ENCODE data around the gene WDR27.

DNA sequence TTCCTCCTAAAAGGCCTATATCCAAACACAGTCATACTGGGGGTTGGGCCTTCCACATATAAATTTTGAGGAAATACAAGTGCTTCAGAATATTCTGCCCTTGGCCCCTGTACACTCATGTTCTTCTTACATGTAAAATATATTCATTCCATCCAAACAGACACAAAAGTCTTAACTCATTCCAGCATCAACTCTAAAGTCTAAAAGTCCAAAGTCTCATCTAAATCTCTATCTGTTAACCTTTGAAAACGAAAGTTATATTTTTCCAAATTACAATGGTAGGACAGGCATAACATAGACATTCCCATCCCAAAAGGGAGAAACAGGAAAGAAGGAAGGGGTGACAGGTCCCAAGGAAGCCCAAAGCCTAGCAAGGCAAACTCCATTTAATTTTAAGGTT is 232.8 kb downstream of the WDR27 start:
- TF ChIP-seq, protein P1, sequence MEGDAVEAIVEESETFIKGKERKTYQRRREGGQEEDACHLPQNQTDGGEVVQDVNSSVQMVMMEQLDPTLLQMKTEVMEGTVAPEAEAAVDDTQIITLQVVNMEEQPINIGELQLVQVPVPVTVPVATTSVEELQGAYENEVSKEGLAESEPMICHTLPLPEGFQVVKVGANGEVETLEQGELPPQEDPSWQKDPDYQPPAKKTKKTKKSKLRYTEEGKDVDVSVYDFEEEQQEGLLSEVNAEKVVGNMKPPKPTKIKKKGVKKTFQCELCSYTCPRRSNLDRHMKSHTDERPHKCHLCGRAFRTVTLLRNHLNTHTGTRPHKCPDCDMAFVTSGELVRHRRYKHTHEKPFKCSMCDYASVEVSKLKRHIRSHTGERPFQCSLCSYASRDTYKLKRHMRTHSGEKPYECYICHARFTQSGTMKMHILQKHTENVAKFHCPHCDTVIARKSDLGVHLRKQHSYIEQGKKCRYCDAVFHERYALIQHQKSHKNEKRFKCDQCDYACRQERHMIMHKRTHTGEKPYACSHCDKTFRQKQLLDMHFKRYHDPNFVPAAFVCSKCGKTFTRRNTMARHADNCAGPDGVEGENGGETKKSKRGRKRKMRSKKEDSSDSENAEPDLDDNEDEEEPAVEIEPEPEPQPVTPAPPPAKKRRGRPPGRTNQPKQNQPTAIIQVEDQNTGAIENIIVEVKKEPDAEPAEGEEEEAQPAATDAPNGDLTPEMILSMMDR (IDR thresholded peaks at IDR 0.05), result no peak
- TF ChIP-seq POLR2A (IDR thresholded peaks at IDR 0.05), result no peak
